H1 (cell line): ENCODE results near the gene OST4. TPM values are rescaled to one million over a fixed set of nuclear protein-coding genes. Genes with fewer than 3 reads are reported as not detected.

Experiments used
- CTCF ChIA-PET: fragments of 300-600 bp; sonication (Branson Sonifier 250); formaldehyde crosslinking; loops from one replicate; lab custom pipeline; 2021; ENCODE audit not compliant: partially characterized antibody; lab: Charles Lee
- POLR2A ChIA-PET: fragments of 300-600 bp; sonication (Branson Sonifier 250); formaldehyde crosslinking; loops from one replicate; lab custom pipeline; 2021; ENCODE audit warnings: inconsistent platforms; ENCODE audit not compliant: partially characterized antibody; lab: Charles Lee
- DNase-seq, 2 experiments: peaks; one replicate each; pipeline versions ENCODE4 v3.0.0 to v3.0.0-alpha.2; 2010 to 2022; ENCODE audit warnings: low spot score in 2 of 2, low read depth in 1 of 2, mixed read lengths in 1 of 2
- FAIRE-seq: peaks from 2 replicates; lab custom pipeline; 2011; peaks lifted over from hg19 to GRCh38; lab: Jason Lieb, UNC
- H2AFZ ChIP-seq: 2 replicates; pipeline ENCODE4 v1.8.1; 2012; ENCODE audit warnings: low read length, inconsistent platforms
- H2AK5ac ChIP-seq: 2 replicates; pipeline ENCODE4 v1.6.1; 2013; ENCODE audit warnings: low read depth, low read length
- H2BK120ac ChIP-seq: replicated peaks from 2 replicates; pipeline ENCODE3; 2013; ENCODE audit warnings: low read depth, low read length, inconsistent platforms
- H2BK12ac ChIP-seq: 2 replicates; pipeline ENCODE4 v1.6.1; 2013; ENCODE audit warnings: low read depth, low read length
- H2BK15ac ChIP-seq: 2 replicates; pipeline ENCODE4 v1.6.1; 2013; ENCODE audit warnings: low read length
- H2BK20ac ChIP-seq: 2 replicates; pipeline ENCODE4 v1.6.1; 2013; ENCODE audit warnings: low read length
- H2BK5ac ChIP-seq: 2 replicates; pipeline ENCODE4 v1.6.1; 2013; ENCODE audit warnings: low read depth, low read length
- H3K14ac ChIP-seq: 2 replicates; pipeline ENCODE4 v1.6.1; 2013; ENCODE audit warnings: inconsistent platforms; ENCODE audit not compliant: insufficient read length
- H3K18ac ChIP-seq: 2 replicates; pipeline ENCODE4 v1.6.1; 2013; ENCODE audit warnings: low read length; ENCODE audit errors: extremely low read depth
- H3K23ac ChIP-seq: 2 replicates; pipeline ENCODE4 v1.6.1; 2013; ENCODE audit warnings: inconsistent platforms; ENCODE audit not compliant: insufficient read length
- H3K23me2 ChIP-seq: 2 replicates; pipeline ENCODE4 v1.6.1; 2013; ENCODE audit warnings: low read depth, low read length
- H3K27ac ChIP-seq: 2 replicates; pipeline ENCODE4 v1.6.1; 2011; ENCODE audit warnings: low read depth, low read length, inconsistent platforms
- H3K27me3 ChIP-seq, 4 experiments: replicated peaks in 1 of 4; 1 replicate in 1 of 4; 2 replicates in 3 of 4; pipeline versions ENCODE4 v1.6.1 to v1.8.1; 2011 to 2013; ENCODE audit warnings: low read length in 3 of 4, mild to moderate bottlenecking in 3 of 4, inconsistent platforms in 2 of 4, mixed read lengths in 2 of 4, moderate library complexity in 1 of 4; ENCODE audit not compliant: control insufficient read depth in 3 of 4, insufficient read depth in 3 of 4; ENCODE audit errors: extremely low read depth in 1 of 4
- H3K36me3 ChIP-seq, 4 experiments: 2 replicates each; pipeline versions ENCODE4 v1.6.1 to v1.8.1; 2011 to 2013; ENCODE audit warnings: mild to moderate bottlenecking in 4 of 4, low read length in 3 of 4, moderate library complexity in 2 of 4, control low read depth in 1 of 4, inconsistent platforms in 1 of 4; ENCODE audit not compliant: insufficient read depth in 4 of 4, control insufficient read depth in 2 of 4
- H3K4ac ChIP-seq: replicated peaks from 2 replicates; pipeline ENCODE3; 2013; ENCODE audit warnings: low read length, low read depth, mixed read lengths, inconsistent platforms; ENCODE audit not compliant: insufficient read length
- H3K4me1 ChIP-seq, 4 experiments: replicated peaks in 1 of 4; 1 replicate in 1 of 4; 2 replicates in 3 of 4; pipeline versions ENCODE4 v1.6.1 to v1.8.1; 2011 to 2013; ENCODE audit warnings: low read length in 3 of 4, inconsistent platforms in 2 of 4, mixed read lengths in 1 of 4; ENCODE audit not compliant: insufficient read depth in 4 of 4, control insufficient read depth in 3 of 4
- H3K4me2 ChIP-seq, 2 experiments: 2 replicates each; pipeline versions ENCODE4 v1.6.1 to v1.8.1; 2011 to 2013; ENCODE audit warnings: low read depth in 2 of 2, low read length in 2 of 2, control low read depth in 1 of 2, inconsistent platforms in 1 of 2, mild to moderate bottlenecking in 1 of 2; ENCODE audit not compliant: insufficient read depth in 1 of 2
- H3K4me3 ChIP-seq, 4 experiments: fragments of 200-600, 300-600 bp in 1 of 4; sonication (generic), shearing (Covaris generic), sonication (Bioruptor Twin) in 1 of 4; 2 replicates each; pipeline versions ENCODE4 v1.5.1 to v1.8.1; 2011 to 2016; ENCODE audit warnings: low read length in 4 of 4, low read depth in 3 of 4, control low read depth in 2 of 4, inconsistent platforms in 2 of 4, mild to moderate bottlenecking in 2 of 4, mixed read lengths in 1 of 4, moderate library complexity in 1 of 4; ENCODE audit not compliant: insufficient read depth in 2 of 4; ENCODE audit errors: extremely low read depth in 1 of 4
- H3K56ac ChIP-seq: replicated peaks from 2 replicates; pipeline ENCODE3; 2013; ENCODE audit warnings: low read depth, mild to moderate bottlenecking, mixed read lengths, low read length, inconsistent platforms; ENCODE audit not compliant: insufficient read length
- H3K79me1 ChIP-seq: 2 replicates; pipeline ENCODE4 v1.6.1; 2013; ENCODE audit warnings: low read depth, low read length, control low read depth
- H3K79me2 ChIP-seq, 2 experiments: 2 replicates each; pipeline versions ENCODE4 v1.6.1 to v1.8.1; 2012 to 2013; ENCODE audit warnings: low read length in 2 of 2, mild to moderate bottlenecking in 2 of 2, inconsistent platforms in 1 of 2; ENCODE audit not compliant: insufficient read depth in 2 of 2, control insufficient read depth in 1 of 2
- H3K9ac ChIP-seq, 4 experiments: replicated peaks in 1 of 4; 1 replicate in 1 of 4; 2 replicates in 3 of 4; pipeline versions ENCODE4 v1.6.1 to v1.8.1; 2011 to 2013; ENCODE audit warnings: low read depth in 3 of 4, low read length in 3 of 4, control low read depth in 2 of 4, mild to moderate bottlenecking in 2 of 4, moderate library complexity in 2 of 4, inconsistent platforms in 1 of 4; ENCODE audit errors: extremely low read depth in 1 of 4
- H3K9me3 ChIP-seq, 2 experiments: 2 replicates each; pipeline versions ENCODE4 v1.6.1 to v1.8.1; 2012 to 2013; ENCODE audit warnings: mild to moderate bottlenecking in 2 of 2, moderate library complexity in 2 of 2, control low read depth in 1 of 2, inconsistent platforms in 1 of 2, low read depth in 1 of 2, low read length in 1 of 2, mixed read lengths in 1 of 2; ENCODE audit not compliant: insufficient read depth in 2 of 2
- H4K20me1 ChIP-seq, 2 experiments: replicated peaks in 1 of 2; 2 replicates each; pipeline versions ENCODE3 to v1.8.1; 2011 to 2013; ENCODE audit warnings: inconsistent platforms in 2 of 2, low read length in 2 of 2, mild to moderate bottlenecking in 1 of 2; ENCODE audit not compliant: insufficient read depth in 2 of 2, control insufficient read depth in 1 of 2
- H4K5ac ChIP-seq: 2 replicates; pipeline ENCODE4 v1.6.1; 2013; ENCODE audit warnings: low read length, low read depth, mixed read lengths, inconsistent platforms; ENCODE audit not compliant: insufficient read length
- H4K8ac ChIP-seq: 2 replicates; pipeline ENCODE4 v1.8.0; 2013; ENCODE audit warnings: mild to moderate bottlenecking, moderate library complexity, low read length, inconsistent platforms; ENCODE audit not compliant: insufficient read depth; ENCODE audit errors: extremely low read depth
- H4K91ac ChIP-seq: replicated peaks from 2 replicates; pipeline ENCODE3; 2013; ENCODE audit warnings: low read length, mixed read lengths, inconsistent platforms; ENCODE audit not compliant: insufficient read length
- CTCF ChIP-seq, 3 experiments: IDR thresholded peaks; 1 replicate in 2 of 3; 2 replicates in 1 of 3; pipeline versions ENCODE4 v1.5.1 to v1.6.1; 2011; ENCODE audit warnings: low read length in 3 of 3, mild to moderate bottlenecking in 3 of 3, inconsistent platforms in 2 of 3, low read depth in 1 of 3, moderate library complexity in 1 of 3; ENCODE audit not compliant: insufficient read depth in 1 of 3; ENCODE audit errors: control extremely low read depth in 1 of 3
- RAD21 ChIP-seq, 2 experiments: IDR thresholded peaks in 1 of 2; conservative IDR thresholded peaks in 1 of 2; 2 replicates each; pipeline ENCODE4 v1.6.1; 2011; ENCODE audit warnings: low read depth in 2 of 2, low read length in 2 of 2, improper control_type of control experiment in 1 of 2, inconsistent platforms in 1 of 2, mild to moderate bottlenecking in 1 of 2, moderate library complexity in 1 of 2
- ZNF274 ChIP-seq: IDR thresholded peaks from 2 replicates; pipeline ENCODE4 v1.7.0; 2012; ENCODE audit warnings: low read length, borderline replicate concordance; ENCODE audit errors: extremely low read depth
- WGBS, 2 experiments: shearing (Covaris generic) in 1 of 2; methylation state at CpG; one replicate each; pipeline versions ENCODE4 v1.1.6 to v1.1.7; 2013 to 2015; ENCODE audit warnings: low lambda C conversion rate in 2 of 2, mixed read lengths in 2 of 2, inconsistent platforms in 1 of 2, low coverage in 1 of 2, missing lambda C conversion rate in 1 of 2; ENCODE audit not compliant: insufficient replicate concordance in 2 of 2, insufficient coverage in 1 of 2, insufficient read length in 1 of 2; ENCODE audit errors: extremely low coverage in 1 of 2, missing lambda C conversion rate in 1 of 2; 5-methylcytosine and 5-hydroxymethylcytosine counted together
- polyA plus RNA-seq, 7 experiments: library from polyadenylated mRNA; depleted of rRNA in 3 of 7; stranded (reverse) in 5 of 7; unstranded in 2 of 7; fragments of >200 nt in 5 of 7; fragments of 200-250 nt in 2 of 7; gene quantifications; 1 replicate in 5 of 7; 2 replicates in 1 of 7; 4 replicates in 1 of 7; pipeline versions ENCODE4 v1.2.1 to v1.2.3, GENCODE V29; 2011 to 2013; ENCODE audit warnings: missing spikeins in 2 of 7, mixed read lengths in 2 of 7
- total RNA-seq: library from RNA; stranded (reverse); fragmentation: NEBNext Ultra II Directional; extraction: Animal tissue kit (Norgen Biotek cat#: 25700); gene quantifications from 2 replicates; pipeline ENCODE4 v1.2.1, GENCODE V29; 2021

The OST4 gene
- total and polyA plus RNA-seq, 2 of the 8 experiments (the other 6 are each of a cell fraction or from before 2014, with no cell fraction given): 225 to 865 TPM

DNA sequence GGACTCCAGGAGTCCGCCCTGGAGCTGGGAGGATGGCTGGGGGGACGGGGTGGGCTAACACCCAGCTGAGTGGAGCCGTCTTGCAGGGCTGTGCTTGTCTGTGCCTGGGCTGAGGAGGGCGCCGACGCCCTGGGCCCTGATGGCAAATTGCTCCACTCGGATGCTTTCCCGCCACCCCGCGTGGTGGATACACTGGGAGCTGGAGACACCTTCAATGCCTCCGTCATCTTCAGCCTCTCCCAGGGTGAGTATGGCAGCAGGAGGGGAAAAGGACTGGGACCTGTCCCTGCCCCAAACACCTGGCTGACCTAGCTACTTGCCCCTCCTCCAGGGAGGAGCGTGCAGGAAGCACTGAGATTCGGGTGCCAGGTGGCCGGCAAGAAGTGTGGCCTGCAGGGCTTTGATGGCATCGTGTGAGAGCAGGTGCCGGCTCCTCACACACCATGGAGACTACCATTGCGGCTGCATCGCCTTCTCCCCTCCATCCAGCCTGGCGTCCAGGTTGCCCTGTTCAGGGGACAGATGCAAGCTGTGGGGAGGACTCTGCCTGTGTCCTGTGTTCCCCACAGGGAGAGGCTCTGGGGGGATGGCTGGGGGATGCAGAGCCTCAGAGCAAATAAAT lies 28.0 kb upstream of the OST4 start:
- 83% methylated on average over 19 of the region's 19 CpGs; no CpG with 5 or more reads in 1 of the 2 experiments for WGBS, 2 experiments
- Histone ChIP-seq H3K27ac (no peak overlapping the region), H4K91ac (no peak overlapping the region), H3K27me3 (no peaks in the 10 kb centered on the region), H3K9ac (no peak overlapping the region), H3K4me2 (no peak overlapping the region), H3K14ac (no peak overlapping the region), H4K20me1 (no peaks in the 10 kb centered on the region), H3K56ac (no peak overlapping the region), H2BK120ac (no peak overlapping the region), H2BK5ac (no peak overlapping the region), H4K5ac (no peak overlapping the region), H2BK12ac (no peak overlapping the region), H2BK15ac (peak overlapping the region; percentile 88; the same call in 1 of the 2 replicates), H3K36me3 (no peaks in the 10 kb centered on the region), H2BK20ac (no peak overlapping the region), H3K18ac (no peak overlapping the region), H3K79me1 (no peaks in the 10 kb centered on the region; the same call in 1 of the 2 replicates), H3K23me2 (no peaks in the 10 kb centered on the region), H4K8ac (no peak overlapping the region), H3K9me3 (no peaks in the 10 kb centered on the region), H2AFZ (no peak overlapping the region), H3K79me2 (no peaks in the 10 kb centered on the region), H2AK5ac (0 out of 2 replicates have a peak overlapping the region, but pooled peaks have one; percentile 10), H3K4me1 (peaks cover 0 to 2% (median under 1%) of the 10 kb centered on the region in 4 experiments; a peak in 2 of 7 replicates), H3K4me3 (no peak overlapping the region), H3K23ac (no peak overlapping the region), H3K4ac (no peak overlapping the region)
- ChIA-PET CTCF (interaction anchor here (0.7 to 12.7 kb wide), 38 partner anchors 11 to 205 kb away, joined by 3 to 120 read pairs (median 6); partner anchors contain the start of genes ABHD1, KHK, PREB and PRR30), POLR2A (interaction anchor here (0.8 to 3.4 kb wide), 7 partner anchors 15 to 150 kb away, joined by 3 to 10 read pairs (median 3); partner anchors contain the start of genes ATRAID, OST4, PREB and SLC5A6)
- FAIRE-seq (no peak), DNase-seq (no peak)
- TF ChIP-seq CTCF (IDR thresholded peaks at IDR 0.05; ENCODE audit: control extremely low read depth in 1 of 3, insufficient read depth in 1 of 3, low read depth in 1 of 3, low read length in 3 of 3): peak in 1 of 3 experiments; percentile 17; a peak in 1 of 4 replicates
- no peak for TF ChIP-seq ZNF274
- TF ChIP-seq RAD21 (IDR thresholded peaks at IDR 0.05 in 1 of 2, conservative IDR thresholded peaks at IDR 0.05 in 1 of 2; ENCODE audit: low read depth in 2 of 2, low read length in 2 of 2): peak in 1 of 2 experiments; percentile 37; a peak in 2 of 4 replicates
